Placental epithelial cell (primary cell): ENCODE data around the gene HPRT1. TPM values are rescaled to one million over a fixed set of nuclear protein-coding genes. Genes with fewer than 3 reads are reported as not detected.

ENCODE experiments used
- small RNA-seq: library from RNA; depleted of rRNA; stranded (forward); fragments of <200 nt; gene quantifications from one replicate; pipeline ENCODE3, GENCODE V24; 2012
- total RNA-seq: library from RNA; depleted of rRNA; stranded (reverse); fragments of >200 nt; gene quantifications from 2 replicates; pipeline ENCODE4 v1.2.3, GENCODE V29; 2012

Gene HPRT1
- 3.9 and 4.8 TPM in 2 replicates for total RNA-seq

GRCh38 chrX:134460005-134460861, at the start of gene HPRT1:
TSS of gene HPRT1 (plus strand) at chrX:134460165. CDS start at chrX:134460312, 147 bp downstream.

Small RNA genes within 50 kb of the gene (small RNA-seq; reads per million reads assigned to genes)
- gene AC004383.1: not detected
- gene MIR450A1: 32.0 reads per million, percentile 97 among the genes with 10 or more reads in this experiment
- 24.8 reads per million, percentile 97 among the genes with 10 or more reads in this experiment for gene MIR450A2
- gene MIR450B: 3.4 reads per million, percentile 87 among the genes with 10 or more reads in this experiment
- 1,788 reads per million, percentile 100 among the genes with 10 or more reads in this experiment for gene MIR503
- gene MIR542: 33.6 reads per million, percentile 97 among the genes with 10 or more reads in this experiment

Other genes starting within 250 kb of the HPRT1 start
- gene CCDC160, start 223.0 kb upstream of the HPRT1 start, total RNA-seq: 0.79 TPM in 1 of 2 replicates, not detected in the other
- gene PHF6, start 86.9 kb upstream of the HPRT1 start, total RNA-seq: 16.1 and 26.2 TPM in 2 replicates
- gene PLAC1, start 198.3 kb downstream of the HPRT1 start, total RNA-seq: 1.3 and 2.0 TPM in 2 replicates